T-helper 9 cell (primary cell): ENCODE results near the gene PSMB11.

ENCODE experiments used
- DNase-seq: peaks from one replicate; pipeline ENCODE4 v3.0.0-alpha.2; 2020

PSMB11 gene

DNA sequence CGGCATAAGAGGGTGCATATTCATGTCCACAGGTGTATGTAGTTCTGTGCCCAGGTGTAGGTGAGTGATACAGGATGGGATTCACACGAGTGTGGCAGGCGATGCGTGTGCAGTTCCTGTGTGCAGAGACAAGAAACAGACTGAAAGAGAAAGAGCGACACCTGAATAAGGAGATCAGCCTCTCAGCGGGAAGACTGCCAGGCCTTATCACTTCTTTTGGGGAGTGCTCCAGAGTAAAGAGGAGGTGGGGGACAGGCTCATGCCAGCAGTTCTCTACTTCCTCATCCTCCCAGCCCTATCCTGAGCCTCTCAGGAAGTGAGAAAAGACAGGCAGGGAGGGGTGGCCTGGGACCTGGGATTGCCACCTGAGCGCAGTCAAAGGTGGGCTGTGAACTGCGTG is 2.8 kb downstream of the PSMB11 start:
- DNase-seq: no peak

GRCh38 chr14:23045419-23046357 is 3.7 kb downstream of the PSMB11 start:
- DNase-seq: no peak

DNA sequence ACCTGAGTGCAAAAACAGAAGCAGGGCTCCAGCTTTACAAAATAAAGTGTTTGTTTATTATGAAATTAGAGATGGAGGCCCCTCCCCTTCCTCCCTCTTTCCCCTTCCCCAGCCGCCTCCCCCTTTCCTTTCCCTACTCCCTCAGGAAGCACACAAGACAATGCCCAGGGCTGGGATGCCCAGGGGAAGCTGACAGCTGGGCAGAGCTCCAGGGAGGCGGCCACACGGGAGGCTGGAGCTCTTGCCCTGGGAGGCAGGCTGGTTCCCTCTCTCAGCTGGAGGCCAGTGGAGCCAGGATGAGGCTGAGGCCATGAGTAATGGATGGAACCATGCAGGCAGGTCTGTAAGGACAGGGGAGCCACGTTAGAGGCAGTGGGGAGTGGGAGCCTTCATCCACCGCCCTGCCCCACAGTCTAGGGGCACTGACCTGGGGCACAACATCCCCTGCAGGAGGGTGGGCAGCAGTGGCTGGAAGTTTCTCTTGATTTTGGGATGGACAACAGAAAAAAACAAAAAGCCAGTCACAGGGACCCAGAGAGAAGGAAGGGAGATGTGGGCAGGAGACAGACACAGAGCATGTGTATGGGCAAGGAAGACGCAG is 5.1 kb downstream of the PSMB11 start:
- DNase-seq: no peak

DNA sequence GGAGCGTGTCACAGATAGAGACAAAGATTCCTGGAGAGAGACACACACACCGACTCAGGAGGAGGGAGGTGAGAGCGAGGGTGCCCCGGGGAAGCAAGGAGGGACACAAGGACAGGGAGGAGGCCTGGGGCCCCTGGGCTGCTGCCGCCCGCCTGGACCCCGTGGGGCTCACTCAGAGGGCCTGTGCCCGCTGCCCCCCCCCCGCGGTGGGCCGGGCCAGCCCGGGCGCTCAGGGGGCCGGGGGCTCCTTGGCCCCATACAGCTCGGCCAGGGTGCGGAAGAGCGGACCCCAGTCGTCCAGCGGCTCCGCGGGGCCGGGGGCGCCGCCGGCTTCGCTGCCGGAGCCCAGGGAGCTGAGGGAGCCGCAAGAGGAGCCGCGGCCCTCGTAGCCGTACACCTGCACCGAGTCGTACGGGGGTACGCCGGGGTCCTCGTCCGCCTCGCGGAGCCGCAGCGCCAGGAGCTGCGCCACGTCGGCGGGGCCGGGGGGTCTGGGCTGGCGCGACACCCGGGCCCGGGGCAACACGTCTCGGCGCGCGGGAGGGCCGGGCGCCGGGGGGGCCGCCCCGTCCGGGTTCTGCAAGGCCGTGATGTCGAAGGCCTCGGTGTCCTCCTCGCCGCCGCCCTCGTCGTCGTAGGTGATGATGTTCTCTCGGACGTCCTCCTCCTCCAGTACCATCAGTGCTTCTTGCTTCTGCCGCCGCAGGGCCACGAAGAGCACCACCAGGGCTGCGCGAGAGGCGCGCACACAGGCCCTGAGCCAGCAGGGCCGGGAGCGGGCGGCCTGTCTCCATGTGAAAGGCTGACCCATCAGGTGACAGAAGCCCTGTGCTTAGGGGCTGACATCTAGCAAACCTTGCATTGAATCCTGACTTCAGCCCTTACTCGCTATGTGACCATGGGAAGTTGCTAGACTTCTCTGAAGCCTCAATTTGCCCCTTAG is 6.0 kb downstream of the PSMB11 start:
- no peak for DNase-seq

DNA sequence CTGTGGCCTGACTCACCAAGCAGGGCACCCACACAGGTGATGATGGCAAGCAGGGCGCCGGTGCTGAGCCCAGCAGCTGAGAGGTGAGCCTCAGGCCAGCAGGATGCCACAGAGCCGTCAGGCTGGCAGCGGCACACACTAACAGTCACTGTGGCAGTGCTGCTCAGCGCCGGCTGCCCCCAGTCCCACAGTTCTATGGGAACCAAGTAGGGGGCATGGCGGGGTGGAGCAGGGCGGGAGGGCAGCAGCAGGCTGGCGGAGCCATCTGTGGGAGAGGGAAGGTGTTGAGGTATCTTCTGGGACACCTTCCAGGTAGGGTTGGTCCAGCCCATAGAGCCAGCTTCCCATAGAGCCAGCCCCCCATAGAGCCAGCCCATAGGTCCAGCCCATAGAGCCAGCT is 7.0 kb downstream of the PSMB11 start:
- no peak for DNase-seq

DNA sequence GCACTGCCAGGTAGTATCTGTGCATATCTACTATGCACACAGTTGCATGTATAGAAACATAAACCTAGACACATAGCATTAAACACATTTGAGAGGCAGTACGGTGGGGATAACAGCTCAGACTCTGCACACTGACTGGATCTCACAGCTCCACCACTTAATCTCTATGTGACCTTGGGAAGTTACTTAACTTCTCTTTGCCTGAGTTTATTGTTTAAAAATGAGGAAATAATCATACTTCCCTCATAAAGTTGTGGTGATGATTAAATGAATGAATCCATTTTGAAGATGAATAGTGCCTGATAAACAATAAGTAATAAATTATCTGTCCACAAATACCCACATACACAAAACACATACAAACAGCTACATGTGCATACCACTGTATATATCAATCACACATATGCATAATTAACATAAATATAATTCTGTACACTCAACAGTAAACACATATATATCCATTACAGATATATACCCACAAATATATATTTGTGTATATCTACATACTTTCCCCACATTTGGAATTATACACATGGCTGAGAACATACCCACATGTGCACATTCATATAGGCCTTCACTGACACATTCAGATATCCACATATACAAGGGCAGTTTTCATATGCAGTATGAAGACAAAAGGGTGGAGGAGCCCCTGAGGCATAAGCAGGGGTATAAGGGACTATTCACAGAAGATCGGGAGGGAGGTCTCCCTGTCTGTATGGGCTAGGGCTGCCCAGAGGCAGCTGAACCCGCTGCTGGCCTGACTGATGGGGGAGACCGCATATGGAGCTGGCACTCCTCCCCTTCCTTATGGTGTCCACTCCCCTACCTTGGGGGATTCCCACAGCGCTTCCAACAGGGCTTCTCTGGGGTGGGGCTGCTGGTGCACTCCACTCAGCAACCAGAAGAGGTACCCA is 9.4 kb downstream of the PSMB11 start:
- no peak for DNase-seq

DNA sequence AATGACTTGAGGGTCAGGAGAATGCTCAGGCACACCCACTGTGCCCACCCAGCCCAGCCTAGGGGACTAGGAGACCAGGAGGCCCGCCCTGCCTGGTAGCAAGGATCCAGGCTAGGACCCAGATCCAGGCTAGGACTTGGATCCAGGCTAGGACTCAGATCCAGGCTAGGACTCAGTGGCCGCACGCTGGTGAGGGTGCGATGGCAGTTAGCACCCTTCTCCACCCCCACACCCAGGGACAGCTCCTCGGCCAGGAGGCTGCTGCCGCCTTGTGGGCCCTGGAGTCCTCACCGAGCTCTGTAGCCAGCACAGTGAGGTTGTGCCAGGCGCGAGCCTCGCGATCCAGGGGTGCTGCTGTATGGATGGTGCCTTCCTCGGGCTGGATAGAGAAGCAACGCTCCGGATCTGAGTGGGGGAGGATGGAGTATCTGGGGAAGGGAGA is 10.2 kb downstream of the PSMB11 start:
- DNase-seq: no peak

DNA sequence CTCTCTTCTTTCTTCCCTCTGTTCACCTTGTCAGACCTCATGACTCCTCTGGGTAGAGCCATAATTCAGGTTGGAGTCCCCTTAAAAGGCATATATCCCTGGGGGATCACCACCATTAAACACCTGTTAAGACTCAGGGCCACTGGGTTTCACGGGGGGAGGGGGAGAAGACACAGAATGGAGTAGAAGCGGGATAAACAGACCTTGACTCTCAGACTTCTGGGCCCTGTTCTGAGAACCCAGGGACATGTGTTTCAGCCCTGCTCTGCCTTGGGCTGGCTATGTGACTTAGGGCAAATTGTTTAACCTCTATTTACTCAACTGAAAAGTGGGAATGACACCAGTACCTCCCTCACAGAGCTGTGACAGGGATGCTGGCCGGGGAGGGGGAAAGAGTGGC is 10.7 kb downstream of the PSMB11 start:
- DNase-seq: no peak

DNA sequence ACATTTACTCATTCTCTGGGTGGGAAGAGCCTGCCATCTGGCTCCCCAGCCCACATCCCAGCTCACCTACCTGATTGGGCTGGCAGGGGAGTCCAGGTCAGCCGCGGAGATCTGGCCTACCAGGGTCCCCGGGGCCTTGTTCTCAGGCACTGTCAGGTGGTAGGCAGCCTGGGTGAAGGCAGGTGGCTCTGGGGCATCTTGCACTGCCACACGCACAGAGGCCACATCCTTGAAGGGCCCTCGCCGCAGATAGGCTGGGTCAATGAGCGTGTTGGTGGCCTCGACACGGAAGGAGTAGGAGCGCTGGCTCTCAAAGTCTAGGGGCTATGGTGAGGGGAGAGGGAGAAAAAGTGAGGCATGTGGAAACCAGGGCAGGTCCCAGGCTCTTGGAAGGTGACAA is 11.4 kb downstream of the PSMB11 start:
- DNase-seq: no peak

- DNase-seq: no peak
Measured at GRCh38 chr14:23054000-23054811, 12.2 kb downstream of the PSMB11 start.

DNA sequence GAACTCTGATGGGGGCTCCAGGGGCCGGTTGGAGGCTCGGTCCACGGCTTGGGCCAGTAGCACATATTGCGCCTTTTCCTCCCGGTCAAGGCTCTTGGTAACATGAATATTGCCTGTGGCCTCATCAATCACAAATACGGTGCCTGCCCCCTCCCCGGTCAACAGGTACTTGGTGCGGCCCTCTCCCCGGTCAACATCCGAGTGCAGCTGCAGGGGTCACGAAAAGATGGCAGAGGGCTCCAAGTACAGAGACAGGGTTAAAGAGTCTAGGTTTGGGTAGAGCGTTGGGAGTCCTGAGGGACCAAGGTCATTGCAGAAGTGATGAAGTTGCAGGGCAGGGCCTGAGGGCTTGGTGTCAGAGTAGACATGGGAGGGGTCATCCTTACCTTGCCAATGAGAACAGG is 13.1 kb downstream of the PSMB11 start:
- DNase-seq: no peak

DNA sequence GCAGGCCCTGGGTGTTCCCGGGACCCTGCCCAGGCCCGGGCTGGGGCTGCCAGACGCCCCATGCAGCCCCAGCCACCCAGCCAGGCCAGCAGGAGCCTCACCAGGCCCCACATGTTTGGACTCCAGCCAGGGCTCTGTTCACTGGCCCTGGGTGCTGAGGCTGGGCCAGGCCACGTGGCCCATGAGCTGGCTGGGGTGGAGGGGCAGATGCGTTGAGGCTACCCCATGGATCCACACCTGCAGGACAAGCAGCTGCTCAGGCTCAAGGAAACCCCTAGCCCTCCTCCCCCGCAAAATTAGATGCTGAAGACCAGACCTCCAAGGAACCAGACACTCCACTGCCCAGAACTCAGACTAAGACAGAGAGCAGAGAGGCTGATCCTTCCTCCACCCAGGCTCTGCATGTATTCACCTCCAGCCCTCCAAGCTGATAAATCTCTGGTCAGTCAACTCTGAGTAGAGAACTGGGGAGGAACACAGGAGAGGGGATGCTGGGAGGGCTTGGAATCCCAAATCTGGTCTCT is 13.7 kb downstream of the PSMB11 start:
- DNase-seq: no peak

GRCh38 chr14:23056145-23056955 is 14.3 kb downstream of the PSMB11 start:
- DNase-seq: peak; percentile 60

DNA sequence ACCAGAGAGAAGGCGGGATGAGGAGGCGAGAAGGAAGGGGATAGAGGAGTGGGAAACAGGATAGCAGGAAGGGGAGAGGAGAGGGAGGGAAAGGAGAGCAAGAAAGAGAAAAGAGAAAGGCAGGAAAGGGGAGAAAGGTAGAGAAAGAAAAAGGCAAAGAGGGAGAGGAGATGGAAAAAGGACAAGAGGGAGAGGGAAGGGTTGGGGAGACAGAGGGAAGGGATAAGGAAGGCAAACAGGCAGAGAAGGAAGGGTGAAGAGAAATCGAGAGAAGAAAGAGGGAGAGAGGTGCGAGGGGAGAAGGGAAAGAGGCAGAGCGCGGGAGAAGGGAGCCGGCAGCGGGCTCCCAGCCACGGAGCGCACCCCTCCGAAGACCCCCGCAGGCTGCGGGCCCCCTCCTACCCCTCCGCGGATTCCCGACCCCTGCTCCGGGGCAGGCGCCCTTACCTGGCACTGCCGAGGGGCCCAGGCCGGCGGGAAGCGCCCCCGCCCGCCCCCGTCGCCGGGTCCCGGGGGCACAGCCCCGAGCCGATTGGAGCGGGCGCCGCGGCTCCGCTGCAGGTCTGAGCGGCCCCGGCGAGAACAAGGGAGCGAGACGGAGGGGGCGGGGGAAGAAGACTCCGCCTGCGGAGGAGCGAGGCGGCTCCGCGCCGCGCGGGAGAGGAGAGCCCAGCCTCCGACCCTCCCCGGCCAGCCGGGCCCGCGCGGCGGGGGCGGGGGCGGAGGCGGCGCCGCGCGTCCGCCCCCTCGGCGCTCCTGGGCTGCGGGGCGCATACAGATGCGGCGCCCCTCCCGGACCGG is 15.1 kb downstream of the PSMB11 start, which contains the start of gene CDH24:
Gene CDH24 (minus strand): TSS at position 565 of the 801 bp plus-strand sequence. CDS start 1,787 bp downstream, outside the sequence.
- DNase-seq: peak; percentile 64

- DNase-seq: peak; percentile 87
Measured at GRCh38 chr14:23057757-23058653, 16.0 kb downstream of the PSMB11 start.

- DNase-seq: no peak
Measured at GRCh38 chr14:23058654-23059504, 16.9 kb downstream of the PSMB11 start.
